A172 (cell line): ENCODE measurements around the gene NHSL2. TPM values are rescaled to one million over a fixed set of nuclear protein-coding genes. Genes with fewer than 3 reads are reported as not detected.

Experiments used
- DNase-seq: peaks from one replicate; pipeline ENCODE4 v3.0.0-alpha.2; 2015; ENCODE audit warnings: low spot score
- total RNA-seq: library from RNA; depleted of rRNA; stranded (reverse); fragments of >200 nt; shearing (Covaris generic); gene quantifications from 2 replicates; pipeline ENCODE4 v1.2.3, GENCODE V29; 2014

Gene NHSL2
- total RNA-seq, 1 experiment from 2014 or later: not detected

DNA sequence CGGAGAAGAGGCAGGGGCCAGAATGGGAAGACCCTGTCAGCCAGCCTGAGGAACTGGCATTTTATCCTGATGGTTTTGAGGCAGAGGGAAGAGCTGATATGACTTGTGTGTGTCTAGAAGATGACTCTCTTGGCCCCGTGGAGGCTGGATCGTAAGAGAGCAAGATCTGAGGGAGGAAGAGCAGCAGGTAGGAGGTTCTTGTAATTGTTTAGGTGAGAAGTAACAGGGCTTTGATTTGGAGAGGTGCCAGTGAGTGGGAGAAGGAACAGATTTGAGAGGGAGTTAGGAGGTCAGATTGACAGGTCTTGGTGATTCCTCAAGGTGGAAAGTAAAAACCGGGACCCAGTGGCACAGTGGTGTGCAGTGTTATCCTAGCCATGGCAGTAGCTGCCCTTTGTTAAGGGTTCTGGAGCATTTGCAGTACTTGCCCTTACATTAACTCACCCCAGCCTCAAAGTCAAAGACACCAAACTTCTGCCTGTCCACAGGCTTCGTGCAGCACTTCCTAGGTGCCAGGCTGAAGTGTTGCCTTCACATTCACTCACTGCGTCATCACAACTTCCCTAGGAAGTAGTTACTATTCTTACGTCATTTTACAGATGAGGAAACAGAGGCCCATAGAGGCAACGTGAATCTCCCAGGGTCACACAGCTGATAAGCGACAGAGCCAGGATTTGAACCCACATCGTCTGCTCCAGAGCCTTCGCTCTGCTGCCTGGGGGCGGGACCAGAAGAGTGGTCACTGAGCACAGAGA lies 197.4 kb downstream of the NHSL2 start:
- no peak for DNase-seq

DNA sequence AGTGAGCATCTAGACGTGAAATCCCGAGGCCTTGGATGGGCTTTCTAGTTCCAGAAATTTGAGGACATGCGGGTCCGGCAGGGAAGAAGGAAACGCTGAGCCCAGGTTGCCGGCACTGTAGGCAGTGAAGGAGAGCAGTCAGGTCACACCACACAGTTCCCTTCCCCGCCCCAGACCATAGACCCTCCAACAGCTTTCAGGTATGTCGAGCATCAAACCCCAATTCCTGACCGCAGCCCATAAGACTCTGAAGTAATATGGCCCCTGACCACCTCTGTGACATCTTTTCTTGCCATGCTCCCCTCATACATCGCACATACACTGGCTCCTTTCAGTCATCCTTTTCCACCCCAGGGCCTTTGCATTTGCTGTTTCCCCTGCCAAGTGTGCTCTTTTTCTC lies 198.0 kb downstream of the NHSL2 start:
- no peak for DNase-seq

DNA sequence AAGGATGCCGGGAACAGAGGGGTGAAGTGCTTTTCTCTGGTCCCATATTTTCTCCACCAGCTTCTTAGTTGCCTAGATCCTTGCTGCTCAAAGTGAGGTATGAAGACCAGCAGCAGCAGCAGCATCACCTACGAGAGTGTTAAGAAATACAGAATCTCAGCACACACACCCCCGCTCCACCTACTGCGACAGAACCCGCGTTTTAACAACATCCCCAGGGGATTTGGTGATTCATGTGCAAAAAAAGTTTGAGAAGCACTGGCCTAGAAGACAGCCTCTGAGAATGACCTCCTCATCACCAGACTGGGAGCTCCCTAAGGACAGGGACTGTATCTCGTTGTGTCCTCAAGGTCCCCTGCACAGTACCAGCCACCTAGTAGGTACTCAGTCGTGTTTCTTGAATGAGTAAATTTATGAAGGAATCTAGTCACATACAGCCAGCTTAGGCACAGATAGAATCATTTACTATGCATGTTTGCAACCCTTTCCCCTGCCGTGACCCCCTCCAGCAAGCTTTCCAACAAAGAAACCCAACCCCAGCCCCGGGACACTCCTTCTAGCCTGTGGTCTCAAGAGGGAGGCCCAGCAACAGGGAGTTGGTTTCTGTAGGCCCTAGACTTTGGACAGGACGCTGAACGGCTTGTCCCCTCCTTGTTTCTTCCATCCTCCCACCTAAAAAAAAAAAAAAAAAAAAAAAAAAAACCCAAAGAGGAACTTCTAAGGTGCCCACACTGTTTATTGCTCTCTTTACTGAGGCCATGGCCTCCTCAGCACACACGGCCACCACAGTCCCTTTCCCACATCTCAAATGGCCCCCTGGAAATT lies 199.6 kb downstream of the NHSL2 start:
- no peak for DNase-seq

DNA sequence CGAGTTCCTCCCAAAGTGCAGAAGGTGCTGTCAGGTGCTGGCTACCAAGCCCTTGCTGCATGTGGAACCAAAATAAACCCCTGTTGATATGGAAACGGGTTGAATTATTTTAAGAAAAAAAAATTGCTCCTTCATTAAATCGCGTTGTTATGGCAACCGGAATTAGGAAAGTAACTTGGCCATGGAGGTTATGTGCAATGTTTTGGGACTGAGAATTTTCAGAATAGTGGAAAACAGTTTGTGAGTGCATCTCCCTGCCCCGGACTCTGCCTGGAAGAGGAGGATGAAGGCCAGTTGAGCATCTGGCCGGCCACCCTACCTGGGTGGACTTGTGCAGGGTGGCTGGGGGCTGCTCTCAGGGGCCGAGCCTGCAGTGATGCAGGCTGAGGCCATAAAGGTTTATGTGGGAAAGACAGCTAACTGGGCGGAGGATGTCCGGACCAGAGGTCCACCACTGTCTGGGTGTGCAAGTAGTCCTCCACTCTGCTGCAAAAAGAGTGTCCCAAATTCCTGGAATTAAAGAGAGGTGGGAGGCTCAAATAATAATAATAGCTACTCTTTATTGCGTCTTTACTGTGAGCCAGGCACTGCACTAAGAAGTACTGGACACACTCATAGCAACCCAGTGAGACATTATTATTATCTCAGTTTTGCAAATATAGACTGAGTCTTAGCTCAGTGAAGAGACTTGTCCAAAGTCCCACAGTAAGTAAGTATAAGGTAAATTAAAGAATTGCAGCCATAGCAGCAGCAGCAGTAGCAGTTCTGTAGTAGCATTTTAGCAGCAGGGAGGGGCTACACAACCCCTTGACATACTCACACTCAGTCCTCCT lies 200.4 kb downstream of the NHSL2 start:
- DNase-seq: no peak

DNA sequence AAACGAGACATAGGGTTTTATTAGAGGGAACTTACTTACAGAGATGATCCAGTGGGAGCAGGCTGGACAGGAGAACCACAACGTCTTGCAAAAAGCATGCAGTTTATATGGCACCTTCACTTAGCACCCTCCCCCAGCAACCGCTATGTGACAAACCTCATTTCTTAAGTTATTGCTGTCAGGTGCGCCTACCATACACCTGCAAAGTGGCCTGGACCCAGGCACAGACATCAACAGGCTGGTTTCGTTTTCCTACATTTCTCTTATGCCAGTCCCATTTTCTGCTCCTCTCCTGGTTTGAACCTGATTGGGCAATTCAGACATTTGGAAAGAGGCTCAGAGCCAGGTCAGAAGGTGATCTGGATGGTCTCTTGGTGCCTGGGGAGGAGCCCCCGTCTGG lies 202.8 kb downstream of the NHSL2 start:
- no peak for DNase-seq

DNA sequence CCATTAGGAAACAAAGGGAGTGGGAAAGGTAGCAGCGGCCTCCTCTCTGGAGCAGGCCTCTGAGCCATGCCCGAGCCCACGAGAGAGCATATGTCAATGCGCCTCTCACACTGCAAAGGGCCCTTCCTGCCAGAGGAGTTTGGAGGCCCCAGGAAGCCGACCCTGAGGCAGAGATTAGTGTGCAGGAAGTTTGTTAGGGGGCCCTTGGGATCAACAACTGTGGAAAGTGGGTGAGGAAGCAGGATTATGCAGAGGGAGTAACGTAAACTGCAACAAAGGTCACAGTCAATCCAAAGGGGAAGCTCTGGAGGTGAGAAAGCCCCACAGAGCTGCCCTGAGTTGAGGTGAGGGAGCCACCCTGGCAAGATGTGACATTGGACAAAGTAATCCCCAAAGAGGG lies 203.7 kb downstream of the NHSL2 start:
- DNase-seq: no peak

DNA sequence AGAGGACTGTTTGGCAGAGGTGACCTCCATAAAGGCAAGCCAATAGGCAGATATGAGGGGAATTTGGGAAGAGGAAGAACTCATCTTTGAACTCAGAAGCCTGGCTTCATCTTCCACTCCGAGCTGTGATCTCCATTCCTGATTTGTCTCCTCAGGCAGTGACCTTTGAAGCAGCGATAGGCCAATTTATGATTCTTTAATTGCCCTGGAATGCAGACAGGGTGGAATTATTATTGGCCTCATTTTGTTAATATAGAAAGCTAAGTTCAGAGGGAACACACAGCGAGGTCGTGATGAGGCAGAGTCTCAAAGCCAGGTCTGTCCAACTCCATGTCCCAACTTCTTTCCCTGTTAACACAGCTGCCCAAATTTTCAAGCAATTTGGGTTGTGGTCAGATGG lies 204.2 kb downstream of the NHSL2 start:
- no peak for DNase-seq

DNA sequence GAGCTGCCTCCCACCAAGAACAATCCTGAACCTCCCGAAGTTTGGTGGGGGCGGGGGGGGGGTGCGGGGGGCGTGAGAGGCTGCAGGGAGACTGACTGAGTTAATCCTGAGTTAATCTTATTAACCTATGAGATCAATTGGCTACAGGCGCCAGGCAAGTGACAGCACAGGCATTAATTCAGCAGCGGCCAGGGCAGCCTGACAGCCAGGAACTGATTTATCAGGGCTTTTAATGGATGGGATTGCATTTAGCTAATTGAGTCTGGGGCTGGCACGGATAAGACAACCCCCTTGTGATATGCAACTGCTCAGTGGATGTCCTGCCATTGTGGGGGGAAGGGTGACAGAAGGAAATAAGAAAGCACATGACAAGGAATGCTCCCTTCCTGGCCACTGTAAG lies 204.7 kb downstream of the NHSL2 start:
- no peak for DNase-seq

DNA sequence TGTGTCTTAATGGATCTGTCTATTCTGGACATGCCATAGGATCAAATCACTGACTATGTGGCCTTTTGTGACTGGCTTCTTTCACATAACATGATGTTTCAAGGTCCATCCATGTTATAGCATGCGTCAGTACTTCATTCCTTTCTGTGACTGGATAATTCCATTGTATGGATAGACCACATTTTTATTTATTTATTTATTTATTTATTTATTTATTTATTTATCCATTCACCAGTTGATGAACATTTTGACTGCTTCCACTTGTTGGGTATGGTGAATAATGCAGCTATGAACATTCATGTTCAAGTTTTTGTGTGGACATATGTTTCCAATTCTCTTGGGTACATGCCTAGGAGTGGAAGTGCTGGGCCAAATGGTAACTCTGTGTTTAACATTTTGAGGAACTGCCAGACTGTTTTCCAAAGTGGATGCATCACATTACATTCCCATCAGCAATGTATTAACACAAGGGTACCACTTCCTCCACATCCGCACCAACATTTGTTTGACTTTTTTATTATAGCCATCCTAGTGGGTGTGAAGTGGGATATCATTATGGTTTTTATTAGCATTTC lies 207.1 kb downstream of the NHSL2 start:
- no peak for DNase-seq

DNA sequence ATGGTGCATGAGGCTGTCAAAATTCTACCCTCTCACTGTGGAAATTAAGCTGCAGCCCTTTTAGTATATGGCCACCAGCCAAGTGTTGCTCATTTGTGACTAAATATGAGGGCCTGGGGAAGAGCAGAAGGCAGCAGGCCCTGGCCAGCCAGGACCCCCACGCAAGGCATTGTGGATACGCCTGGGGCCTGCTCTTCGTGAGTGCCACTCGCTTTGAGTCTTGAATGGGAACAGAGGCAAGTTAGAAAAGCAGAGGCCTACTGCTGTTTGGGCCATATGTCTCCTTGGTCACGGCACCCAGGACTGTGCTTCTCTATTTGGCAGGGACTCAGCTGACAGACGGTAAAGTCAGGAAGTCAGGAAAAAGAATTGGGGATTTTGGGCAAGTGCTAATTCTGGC lies 210.2 kb downstream of the NHSL2 start:
- no peak for DNase-seq

DNA sequence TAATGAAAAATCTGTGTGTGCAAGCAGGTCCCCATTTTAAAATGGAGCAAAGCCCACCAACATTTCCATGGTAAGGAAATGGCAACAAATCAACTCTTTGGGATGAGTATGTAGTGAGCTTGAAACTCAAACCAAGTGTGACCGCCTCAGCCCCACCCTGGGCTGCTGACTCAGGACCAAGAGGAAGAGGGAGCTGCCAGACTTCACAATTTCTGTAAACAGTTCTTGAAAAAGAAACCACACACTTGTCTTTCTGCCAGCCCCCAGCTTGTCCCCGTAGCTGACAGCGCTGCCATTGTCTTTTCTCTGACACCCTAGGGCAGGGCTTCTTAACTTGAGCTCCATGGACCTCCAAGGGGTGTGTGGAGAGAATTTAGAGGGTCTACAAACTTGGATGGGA lies 210.7 kb downstream of the NHSL2 start:
- peak; percentile 70 for DNase-seq

DNA sequence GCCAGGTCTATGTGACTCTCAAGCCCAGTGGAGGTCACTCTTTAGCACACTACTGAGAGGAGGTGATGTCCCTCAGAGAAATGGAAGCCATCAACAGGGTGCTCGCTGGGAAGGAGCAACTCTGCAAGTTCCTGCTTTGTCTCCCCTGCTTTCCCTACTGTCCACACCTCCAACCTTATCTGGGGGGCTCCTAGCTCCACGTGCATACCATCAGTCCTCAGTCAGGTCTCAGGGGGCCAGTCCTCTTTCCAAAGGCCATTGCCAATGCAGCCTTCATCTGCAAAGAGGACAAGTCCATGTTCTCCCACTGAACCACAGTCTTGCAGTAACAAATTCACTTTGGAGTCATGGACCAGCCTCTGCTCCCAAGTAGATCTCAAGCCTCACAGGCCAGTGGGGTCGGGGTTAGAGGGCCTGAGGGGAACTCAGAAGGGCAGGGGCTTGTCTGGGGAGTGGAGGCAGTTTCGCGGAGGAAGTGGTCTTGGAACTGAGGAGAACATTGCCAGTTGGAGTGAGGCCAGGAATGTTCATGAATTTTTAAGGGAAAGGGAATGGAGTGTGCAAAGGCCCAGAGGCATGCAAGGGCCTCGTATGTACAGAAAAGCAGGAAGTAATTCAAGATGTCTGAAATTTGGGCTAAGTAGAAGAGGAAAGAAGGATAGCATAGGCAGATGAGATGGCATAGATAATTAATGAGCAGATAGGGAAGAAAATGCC lies 212.1 kb downstream of the NHSL2 start:
- no peak for DNase-seq

DNA sequence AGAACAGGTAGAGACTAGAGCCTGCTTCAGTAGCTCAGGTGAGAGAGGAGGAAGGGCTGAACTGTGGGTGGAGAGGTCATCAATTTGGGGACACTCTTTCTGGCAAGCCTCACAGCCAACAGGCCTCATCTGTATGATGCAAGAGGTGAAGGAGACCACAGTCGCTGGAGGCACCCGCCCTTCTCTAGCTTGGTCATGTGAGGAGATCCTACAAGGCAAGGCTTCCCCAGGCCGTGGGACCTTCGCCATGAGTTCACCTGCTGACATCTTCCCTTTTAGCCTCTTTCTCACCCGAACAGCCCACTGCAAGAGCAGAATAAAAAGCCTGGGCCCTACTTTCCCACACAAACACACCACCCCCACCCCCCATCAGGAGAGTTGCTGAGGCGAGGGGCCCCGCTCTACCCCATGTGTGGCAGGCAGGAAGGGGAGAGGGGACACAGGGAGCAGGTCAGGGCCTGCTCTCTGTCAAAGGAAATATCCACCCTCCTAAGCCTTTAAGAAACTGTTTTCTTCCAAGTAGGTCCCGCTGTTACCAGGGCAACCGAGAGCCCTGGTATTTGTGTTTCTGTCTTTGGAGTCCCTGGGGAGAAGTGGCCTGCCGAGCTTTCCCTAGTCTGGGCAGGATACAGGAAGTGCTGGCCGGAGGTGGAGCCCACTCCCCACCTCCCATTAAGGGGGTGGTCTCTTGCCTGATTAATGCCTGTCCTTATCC lies 213.0 kb downstream of the NHSL2 start:
- peak; percentile 17 for DNase-seq

DNA sequence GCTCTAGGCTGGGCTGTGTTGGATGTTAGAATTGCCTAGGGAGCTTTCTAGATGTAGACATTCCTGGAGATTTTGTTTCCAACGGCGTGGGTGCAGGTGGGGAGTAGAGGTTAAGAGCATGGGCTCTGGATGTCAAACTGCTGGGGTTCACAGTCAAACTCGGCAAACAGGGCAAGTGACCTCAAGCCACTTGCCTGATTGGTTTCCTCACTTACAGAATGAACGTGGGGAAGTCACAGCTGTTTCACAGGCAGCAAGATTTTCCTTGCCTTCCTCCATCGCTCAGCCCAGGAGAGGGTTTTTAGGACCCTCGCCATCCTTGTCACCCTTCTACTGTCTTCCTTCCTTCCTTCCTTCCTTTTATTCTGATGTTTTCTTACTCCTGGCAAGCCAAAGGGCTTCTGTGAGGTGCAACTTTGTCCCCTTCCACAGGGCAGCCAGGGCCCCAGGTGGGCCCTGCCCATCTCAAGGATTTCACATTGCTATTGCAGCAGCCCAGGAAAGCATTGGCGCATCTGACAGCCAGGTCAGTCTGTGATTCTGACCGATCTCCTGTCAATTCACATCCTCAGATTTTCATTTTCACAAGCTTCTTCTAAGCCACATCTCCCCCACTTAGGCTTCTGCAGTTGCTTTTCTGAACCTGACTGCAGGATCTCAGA lies 214.0 kb downstream of the NHSL2 start:
- no peak for DNase-seq

DNA sequence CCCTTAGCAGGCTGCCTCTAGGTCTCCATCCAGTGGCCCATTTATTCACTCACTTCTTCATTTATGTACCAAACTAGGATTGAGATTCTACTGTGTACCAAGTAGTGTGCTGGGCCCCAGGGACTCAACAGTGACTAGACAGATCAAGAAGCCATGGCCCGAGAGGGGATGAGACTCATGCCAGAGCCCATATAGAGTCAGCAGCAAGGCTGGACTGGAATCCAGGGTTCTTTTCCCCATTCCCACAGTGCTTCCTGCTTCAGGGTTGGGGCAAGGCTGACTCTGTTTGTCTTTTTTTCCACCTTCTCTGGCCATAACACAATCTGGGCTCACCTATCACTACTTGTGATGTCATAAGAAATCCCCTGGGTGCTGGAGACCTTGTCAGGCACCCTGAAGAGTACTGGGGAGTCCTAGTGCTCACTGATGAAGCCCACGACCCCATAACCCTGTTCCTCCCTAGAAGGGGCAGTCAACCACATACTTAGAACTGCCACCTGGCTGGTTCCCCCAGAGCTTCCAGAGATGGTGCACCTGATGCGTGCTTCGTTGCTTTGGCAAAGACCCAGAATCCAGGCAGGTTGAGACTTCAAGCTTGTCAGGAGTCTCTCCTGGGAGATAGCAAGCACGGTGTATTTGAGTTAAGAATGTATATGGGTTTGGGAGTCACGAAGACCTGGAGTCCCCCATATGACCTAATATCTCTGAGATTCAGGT lies 214.8 kb downstream of the NHSL2 start:
- no peak for DNase-seq

DNA sequence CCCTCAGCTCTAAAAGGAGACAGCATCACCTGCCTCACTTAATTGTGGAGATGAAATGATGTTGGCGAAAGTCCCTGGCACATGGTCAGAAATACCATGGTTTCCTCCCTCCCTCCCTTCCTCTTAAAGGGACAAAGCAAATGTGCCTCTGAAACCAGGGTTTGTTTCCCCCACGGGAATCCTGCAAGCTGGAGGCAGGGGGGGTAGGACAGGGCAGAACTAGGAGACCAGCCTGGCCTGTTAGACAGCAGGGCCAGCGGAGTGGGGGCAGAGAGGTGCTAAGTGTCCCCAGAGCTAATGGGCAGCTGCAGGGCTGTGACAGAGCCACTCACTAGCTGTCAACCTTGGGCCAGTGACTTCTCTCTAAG lies 215.4 kb downstream of the NHSL2 start:
- DNase-seq: no peak

DNA sequence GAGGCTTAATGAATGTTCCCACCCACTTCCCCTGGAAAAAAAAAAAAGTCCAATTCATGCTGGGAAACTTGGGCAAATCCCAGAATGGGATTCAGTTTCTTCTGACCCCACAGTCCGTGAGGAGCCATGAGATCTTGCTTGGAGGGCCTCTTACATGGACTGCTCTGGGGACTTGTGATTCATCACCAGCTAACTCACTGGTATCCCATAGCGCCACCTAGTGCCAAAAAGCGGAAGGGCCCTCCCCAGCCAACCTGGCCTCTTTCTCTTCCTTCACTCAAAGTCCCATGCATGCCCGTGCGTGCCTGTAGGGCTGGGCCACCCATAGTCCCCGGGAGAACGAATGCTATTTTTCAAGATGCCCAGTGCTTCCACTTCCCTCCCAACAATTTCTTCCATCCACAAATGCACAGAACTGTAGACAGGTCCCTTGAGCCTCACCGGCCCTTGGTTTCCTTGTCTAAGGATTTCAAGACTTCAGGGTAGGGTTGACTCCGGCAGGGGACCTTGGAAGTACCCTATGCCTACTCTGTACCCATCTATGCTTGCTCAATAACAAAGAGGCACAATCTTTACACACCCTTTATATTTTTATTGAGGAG lies 216.0 kb downstream of the NHSL2 start:
- DNase-seq: peak; percentile 74

DNA sequence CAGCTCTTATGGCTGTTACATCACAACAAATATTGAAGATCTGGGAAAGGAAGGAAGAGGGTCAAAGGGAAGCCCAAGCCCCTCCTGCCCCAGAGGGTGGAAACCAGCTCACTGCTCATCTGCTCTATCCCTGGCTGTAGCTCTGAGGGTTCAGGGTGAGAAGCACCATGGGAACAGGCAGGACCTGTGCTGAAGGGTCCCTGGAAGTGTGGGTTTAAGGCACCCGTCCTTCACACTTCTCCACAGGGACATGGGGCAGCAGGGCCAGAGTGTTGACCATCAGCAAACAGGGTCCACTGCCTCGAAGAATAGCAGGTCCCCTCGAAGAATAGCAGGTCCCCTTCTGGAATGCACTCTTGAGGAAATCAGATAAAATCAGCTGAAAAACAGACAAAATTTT lies 216.7 kb downstream of the NHSL2 start:
- no peak for DNase-seq

DNA sequence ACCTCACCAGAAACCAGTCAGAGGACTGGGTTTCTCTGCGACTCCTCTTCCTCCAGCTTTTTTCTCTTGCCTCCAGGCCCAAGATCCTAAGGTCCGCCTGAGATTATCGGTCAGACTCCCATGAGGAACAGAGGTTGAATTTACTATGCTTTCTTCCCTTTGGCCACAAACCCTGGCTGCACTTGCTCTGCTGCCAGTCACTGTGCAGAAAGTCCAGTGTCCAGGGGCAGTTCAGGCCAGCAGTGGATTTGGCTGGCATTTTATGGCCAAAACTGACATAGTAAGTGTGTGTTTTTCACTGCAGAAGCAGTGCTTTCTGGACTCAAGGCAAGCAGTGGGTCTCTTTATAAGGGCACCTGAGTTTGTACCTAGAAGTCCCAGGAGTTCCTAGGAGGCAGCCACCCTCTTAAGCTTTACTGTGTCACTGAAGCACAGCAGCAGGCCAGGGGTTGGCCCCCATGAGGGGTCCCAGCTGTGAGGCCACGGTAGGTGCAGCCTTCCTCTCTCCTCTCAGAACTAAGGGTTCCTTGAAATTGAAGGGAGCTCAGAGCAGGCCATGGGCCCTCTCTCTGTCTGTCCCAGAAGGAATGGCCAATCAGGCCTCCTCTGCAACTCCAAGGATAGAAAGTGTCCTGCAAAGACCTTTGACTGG lies 217.7 kb downstream of the NHSL2 start:
- DNase-seq: no peak
